H9 (cell line): ENCODE measurements around the gene JTB. TPM values are rescaled to one million over a fixed set of nuclear protein-coding genes. Genes with fewer than 3 reads are reported as not detected.
"Not testable (repeated sequence)": the region's sequence is repeated elsewhere in the genome, so short reads cannot be mapped to it uniquely, and the experiment has no call there.

Source experiments
- DNase-seq: peaks from one replicate; pipeline ENCODE4 v3.0.0-alpha.2; 2017
- H2AFZ ChIP-seq: one replicate; pipeline ENCODE4 v1.6.1; 2013; ENCODE audit warnings: mild to moderate bottlenecking, low read length, control low read depth, moderate library complexity
- H2AK5ac ChIP-seq: 2 replicates; pipeline ENCODE4 v1.6.1; 2013; ENCODE audit warnings: low read length, control low read depth, mixed read lengths; ENCODE audit not compliant: insufficient read length
- H2BK120ac ChIP-seq: one replicate; pipeline ENCODE4 v1.6.1; 2013; ENCODE audit warnings: low read depth, mild to moderate bottlenecking, low read length, control low read depth, inconsistent platforms; ENCODE audit not compliant: poor library complexity, severe bottlenecking
- H2BK12ac ChIP-seq: 2 replicates; pipeline ENCODE4 v1.6.1; 2013; ENCODE audit warnings: low read length, control low read depth, mixed read lengths, low read depth; ENCODE audit not compliant: insufficient read length
- H2BK15ac ChIP-seq: 2 replicates; pipeline ENCODE4 v1.6.1; 2013; ENCODE audit warnings: low read depth, low read length, control low read depth
- H2BK20ac ChIP-seq: one replicate; pipeline ENCODE4 v1.6.1; 2013; ENCODE audit warnings: low read depth, mild to moderate bottlenecking, low read length, control low read depth, inconsistent platforms; ENCODE audit not compliant: poor library complexity, severe bottlenecking
- H2BK5ac ChIP-seq: 2 replicates; pipeline ENCODE4 v1.6.1; 2013; ENCODE audit warnings: low read length, control low read depth, mixed read lengths; ENCODE audit not compliant: insufficient read length
- H3K14ac ChIP-seq: 2 replicates; pipeline ENCODE4 v1.6.1; 2013; ENCODE audit warnings: low read length, control low read depth; ENCODE audit not compliant: insufficient read depth
- H3K18ac ChIP-seq: 2 replicates; pipeline ENCODE4 v1.6.1; 2013; ENCODE audit warnings: low read depth, mild to moderate bottlenecking, mixed read lengths, low read length, control low read depth; ENCODE audit not compliant: insufficient read length
- H3K23ac ChIP-seq: 2 replicates; pipeline ENCODE4 v1.6.1; 2013; ENCODE audit warnings: low read length, control low read depth, mixed read lengths, low read depth; ENCODE audit not compliant: insufficient read length
- H3K23me2 ChIP-seq: 2 replicates; pipeline ENCODE4 v1.6.1; 2013; ENCODE audit warnings: low read depth, mild to moderate bottlenecking, mixed read lengths, low read length, control low read depth; ENCODE audit not compliant: insufficient read length, poor library complexity, severe bottlenecking
- H3K27ac ChIP-seq: 2 replicates; pipeline ENCODE4 v1.5.1; 2013; ENCODE audit warnings: low read length, control low read depth, mixed read lengths, low read depth; ENCODE audit not compliant: insufficient read length
- H3K27me3 ChIP-seq: 2 replicates; pipeline ENCODE4 v1.6.1; 2013; ENCODE audit warnings: low read length, control low read depth, inconsistent platforms; ENCODE audit not compliant: insufficient read depth
- H3K4ac ChIP-seq: 2 replicates; pipeline ENCODE4 v1.6.1; 2013; ENCODE audit warnings: low read depth, mild to moderate bottlenecking, control low read depth, inconsistent platforms, low read length, moderate library complexity
- H3K4me1 ChIP-seq: 2 replicates; pipeline ENCODE4 v1.6.1; 2013; ENCODE audit warnings: low read length, control low read depth, inconsistent platforms; ENCODE audit not compliant: insufficient read depth
- H3K4me2 ChIP-seq: 2 replicates; pipeline ENCODE4 v1.6.1; 2013; ENCODE audit warnings: low read length, control low read depth, mixed read lengths; ENCODE audit not compliant: insufficient read length, insufficient read depth
- H3K56ac ChIP-seq: 2 replicates; pipeline ENCODE4 v1.6.1; 2013; ENCODE audit warnings: low read depth, mild to moderate bottlenecking, mixed read lengths, low read length, control low read depth; ENCODE audit not compliant: insufficient read length
- H3K79me1 ChIP-seq: 2 replicates; pipeline ENCODE4 v1.6.1; 2013; ENCODE audit warnings: low read depth, mild to moderate bottlenecking, moderate library complexity, low read length, control low read depth, inconsistent platforms; ENCODE audit not compliant: insufficient read depth, poor library complexity, severe bottlenecking
- H3K79me2 ChIP-seq: 2 replicates; pipeline ENCODE4 v1.6.1; 2013; ENCODE audit warnings: low read length, control low read depth, inconsistent platforms; ENCODE audit not compliant: insufficient read depth
- H3K9ac ChIP-seq: 2 replicates; pipeline ENCODE4 v1.6.1; 2013; ENCODE audit warnings: low read length, control low read depth, mixed read lengths; ENCODE audit not compliant: insufficient read length; ENCODE audit errors: extremely low read depth
- H3K9me3 ChIP-seq: one replicate; pipeline ENCODE4 v1.6.1; 2013; ENCODE audit warnings: low read depth, low read length, inconsistent platforms; ENCODE audit not compliant: control insufficient read depth
- H3T11ph ChIP-seq: one replicate; pipeline ENCODE4 v1.6.1; 2013; ENCODE audit warnings: mild to moderate bottlenecking, low read length, control low read depth, inconsistent platforms
- H4K20me1 ChIP-seq: one replicate; pipeline ENCODE4 v1.6.1; 2013; ENCODE audit not compliant: control insufficient read depth, insufficient read length, insufficient read depth
- H4K5ac ChIP-seq: 2 replicates; pipeline ENCODE4 v1.6.1; 2013; ENCODE audit warnings: low read depth, mild to moderate bottlenecking, mixed read lengths, low read length, control low read depth; ENCODE audit not compliant: insufficient read length
- H4K8ac ChIP-seq: replicated peaks from 2 replicates; pipeline ENCODE4 v1.6.1; 2013; ENCODE audit warnings: low read length, control low read depth, mixed read lengths, low read depth; ENCODE audit not compliant: insufficient read length
- H4K91ac ChIP-seq: 2 replicates; pipeline ENCODE4 v1.6.1; 2013; ENCODE audit warnings: low read depth, mild to moderate bottlenecking, moderate library complexity, mixed read lengths, low read length, control low read depth; ENCODE audit not compliant: insufficient read length
- H3K27ac Mint-ChIP-seq, 3 experiments: 2 replicates in 2 of 3; 3 replicates in 1 of 3; pipeline ENCODE4 v1.8.0; 2020 to 2021; ENCODE audit warnings: mixed read lengths in 3 of 3, mild to moderate bottlenecking in 1 of 3, moderate library complexity in 1 of 3
- H3K27me3 Mint-ChIP-seq: 2 replicates; pipeline ENCODE4 v1.8.0; 2021; ENCODE audit warnings: low read depth, mild to moderate bottlenecking, moderate library complexity, mixed read lengths
- H3K36me3 Mint-ChIP-seq, 3 experiments: 2 replicates in 2 of 3; 3 replicates in 1 of 3; pipeline ENCODE4 v1.8.0; 2020 to 2021; ENCODE audit warnings: low read depth in 3 of 3, mixed read lengths in 3 of 3; ENCODE audit not compliant: insufficient read depth in 1 of 3
- H3K4me1 Mint-ChIP-seq, 2 experiments: 2 replicates each; pipeline ENCODE4 v1.8.0; 2020; ENCODE audit warnings: mixed read lengths in 2 of 2
- H3K4me3 Mint-ChIP-seq, 2 experiments: 2 replicates in 1 of 2; 3 replicates in 1 of 2; pipeline ENCODE4 v1.8.0; 2020 to 2021; ENCODE audit warnings: mild to moderate bottlenecking in 2 of 2, mixed read lengths in 2 of 2, moderate library complexity in 1 of 2
- H3K9me3 Mint-ChIP-seq, 2 experiments: 2 replicates in 1 of 2; 3 replicates in 1 of 2; pipeline ENCODE4 v1.8.0; 2020; ENCODE audit warnings: mild to moderate bottlenecking in 2 of 2, mixed read lengths in 2 of 2, moderate library complexity in 1 of 2
- WGBS: extraction: QIAGEN DNeasy Blood & Tissue Kit; methylation state at CpG from one replicate; pipeline ENCODE4 v1.1.7; 2013; ENCODE audit warnings: missing lambda C conversion rate, low lambda C conversion rate, mixed read lengths; ENCODE audit not compliant: insufficient read length; ENCODE audit errors: extremely low coverage; 5-methylcytosine and 5-hydroxymethylcytosine counted together
- total RNA-seq: library from RNA; stranded (reverse); gene quantifications from 2 replicates; pipeline ENCODE4 v1.2.1, GENCODE V29; 2021
- TF ChIP-seq, protein P1 (sequence below): fragments of 200-600 bp; sonication (generic); conservative IDR thresholded peaks from 3 replicates; pipeline ENCODE4 v1.8.0; 2021; ENCODE audit warnings: antibody characterized with exemption, mild to moderate bottlenecking

JTB gene
- total RNA-seq, 1 experiment from 2014 or later, result 85.4 TPM

GRCh38 chr1:153984123-153984894 is 6.8 kb upstream of the JTB start:
- WGBS, result no CpG with 5 or more reads among the region's 6 CpGs
- no peak overlapping the region for H3K9ac ChIP-seq

DNA sequence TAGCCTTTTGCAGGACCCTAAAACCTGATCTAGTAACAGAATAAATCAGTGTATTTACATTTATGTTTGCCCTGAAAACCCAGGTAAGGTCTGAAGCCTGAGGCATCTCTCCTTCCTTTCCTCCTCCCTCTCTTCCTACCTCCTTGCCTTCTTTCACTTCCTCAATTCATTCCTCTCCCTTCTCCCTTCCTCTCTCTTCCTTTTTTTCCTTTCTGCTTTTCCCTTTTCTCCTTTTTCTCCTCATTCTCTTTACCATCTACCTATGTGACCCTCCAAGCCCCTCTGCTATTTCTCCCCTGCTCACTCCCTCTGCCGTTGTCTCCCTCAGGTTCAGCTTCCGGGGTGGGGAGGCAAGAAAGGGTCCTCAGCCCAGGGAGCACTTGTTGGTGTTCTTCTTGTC is 4.3 kb upstream of the JTB start:
- H3K4me2 ChIP-seq, H3K79me2 ChIP-seq, H3K27ac Mint-ChIP-seq, H2AFZ ChIP-seq, H3K27ac ChIP-seq, H4K5ac ChIP-seq, H2BK15ac ChIP-seq, H3K9ac ChIP-seq, H3K9me3 ChIP-seq, H3K27me3 ChIP-seq, H3K9me3 Mint-ChIP-seq, H2BK120ac ChIP-seq, H2BK5ac ChIP-seq, H2BK12ac ChIP-seq, H2AK5ac ChIP-seq, H3K14ac ChIP-seq, H3K27me3 Mint-ChIP-seq, H2BK20ac ChIP-seq, H3K79me1 ChIP-seq, H3K18ac ChIP-seq, H3K4me1 ChIP-seq, H3K56ac ChIP-seq, H3K4ac ChIP-seq, H4K8ac ChIP-seq, H4K20me1 ChIP-seq, H3T11ph ChIP-seq, H4K91ac ChIP-seq, H3K4me3 Mint-ChIP-seq, H3K23ac ChIP-seq, DNase-seq: not testable (repeated sequence)
- peaks cover 22 to 28% of the 10 kb centered on the region in 2 experiments for H3K4me1 Mint-ChIP-seq
- peaks cover 12 to 52% (median 39%) of the 10 kb centered on the region in 3 experiments; a peak in 6 of 7 replicates for H3K36me3 Mint-ChIP-seq
- no CpG with 5 or more reads among the region's 2 CpGs for WGBS
- H3K23me2 ChIP-seq, result peaks cover 24% of the 10 kb centered on the region

More at GRCh38 chr1:153984123-153984894, 6.8 kb upstream of the JTB start:
- Histone ChIP-seq H4K91ac (no peak overlapping the region), H2BK20ac (no peak overlapping the region), H4K8ac (no peak overlapping the region), H3K27me3 (no peaks in the 10 kb centered on the region), H3K14ac (no peak overlapping the region), H4K5ac (no peak overlapping the region), H2BK12ac (no peak overlapping the region), H2BK15ac (no peak overlapping the region), H3K4me2 (peak overlapping the region; percentile 84), H3K27ac (no peak overlapping the region), H3T11ph (no peak overlapping the region), H3K79me1 (no peaks in the 10 kb centered on the region), H3K23ac (no peak overlapping the region), H2BK120ac (no peak overlapping the region), H2AFZ (no peak overlapping the region), H3K18ac (no peak overlapping the region), H3K79me2 (peaks cover 1% of the 10 kb centered on the region; the same call in 1 of the 2 replicates), H3K4ac (no peak overlapping the region), H3K9me3 (no peaks in the 10 kb centered on the region), H3K56ac (no peak overlapping the region), H3K23me2 (peaks cover 18% of the 10 kb centered on the region), H4K20me1 (no peaks in the 10 kb centered on the region), H2AK5ac (no peak overlapping the region), H3K4me1 (no peaks in the 10 kb centered on the region), H2BK5ac (no peak overlapping the region)
- H3K4me3 Mint-ChIP-seq, result peak overlapping the region; percentile 47 to 97
- DNase-seq, result no peak
- peak overlapping the region in 1 of 3 experiments; percentile 42; a peak in 3 of 7 replicates for H3K27ac Mint-ChIP-seq
- no peaks in the 10 kb centered on the region; a peak in 1 of 5 replicates for H3K9me3 Mint-ChIP-seq
- TF ChIP-seq, protein P1, sequence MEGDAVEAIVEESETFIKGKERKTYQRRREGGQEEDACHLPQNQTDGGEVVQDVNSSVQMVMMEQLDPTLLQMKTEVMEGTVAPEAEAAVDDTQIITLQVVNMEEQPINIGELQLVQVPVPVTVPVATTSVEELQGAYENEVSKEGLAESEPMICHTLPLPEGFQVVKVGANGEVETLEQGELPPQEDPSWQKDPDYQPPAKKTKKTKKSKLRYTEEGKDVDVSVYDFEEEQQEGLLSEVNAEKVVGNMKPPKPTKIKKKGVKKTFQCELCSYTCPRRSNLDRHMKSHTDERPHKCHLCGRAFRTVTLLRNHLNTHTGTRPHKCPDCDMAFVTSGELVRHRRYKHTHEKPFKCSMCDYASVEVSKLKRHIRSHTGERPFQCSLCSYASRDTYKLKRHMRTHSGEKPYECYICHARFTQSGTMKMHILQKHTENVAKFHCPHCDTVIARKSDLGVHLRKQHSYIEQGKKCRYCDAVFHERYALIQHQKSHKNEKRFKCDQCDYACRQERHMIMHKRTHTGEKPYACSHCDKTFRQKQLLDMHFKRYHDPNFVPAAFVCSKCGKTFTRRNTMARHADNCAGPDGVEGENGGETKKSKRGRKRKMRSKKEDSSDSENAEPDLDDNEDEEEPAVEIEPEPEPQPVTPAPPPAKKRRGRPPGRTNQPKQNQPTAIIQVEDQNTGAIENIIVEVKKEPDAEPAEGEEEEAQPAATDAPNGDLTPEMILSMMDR, result no peak
- peaks cover 12 to 40% (median 28%) of the 10 kb centered on the region in 3 experiments; a peak in 6 of 7 replicates for H3K36me3 Mint-ChIP-seq
- H3K27me3 Mint-ChIP-seq, result no peaks in the 10 kb centered on the region
- peaks cover 13 to 17% of the 10 kb centered on the region in 2 experiments for H3K4me1 Mint-ChIP-seq
